GM19240 (cell line): Measurements from ENCODE around the gene IL17RA.

Source experiments
- DNase-seq: peaks from one replicate; pipeline ENCODE4 v3.0.0; 2011; ENCODE audit warnings: low spot score; ENCODE audit not compliant: insufficient read length

Gene IL17RA

GRCh38 chr22:17152340-17152739, 67.5 kb downstream of the IL17RA start:
- no peak for DNase-seq

DNA sequence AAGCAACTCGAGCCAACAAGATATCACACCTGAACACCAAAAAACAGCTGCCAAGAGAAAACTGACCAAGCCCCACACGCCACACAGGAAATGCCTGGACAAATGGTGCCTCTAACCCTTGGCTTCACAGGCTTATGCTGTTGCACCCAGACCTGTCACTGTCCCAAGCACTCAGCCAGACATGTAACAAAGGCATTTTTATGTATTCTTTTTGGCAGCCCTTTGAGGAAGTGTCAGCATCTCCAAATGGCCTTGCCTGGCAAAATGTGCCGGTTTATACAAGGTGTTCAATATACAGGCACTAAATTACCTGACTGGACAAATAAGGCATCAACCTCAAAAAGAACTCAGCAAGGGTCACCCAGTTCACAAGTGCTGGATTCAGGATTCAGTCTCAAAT, 68.2 kb downstream of the IL17RA start:
- DNase-seq = no peak

GRCh38 chr22:17155941-17156340, 71.1 kb downstream of the IL17RA start:
- DNase-seq = no peak

DNA sequence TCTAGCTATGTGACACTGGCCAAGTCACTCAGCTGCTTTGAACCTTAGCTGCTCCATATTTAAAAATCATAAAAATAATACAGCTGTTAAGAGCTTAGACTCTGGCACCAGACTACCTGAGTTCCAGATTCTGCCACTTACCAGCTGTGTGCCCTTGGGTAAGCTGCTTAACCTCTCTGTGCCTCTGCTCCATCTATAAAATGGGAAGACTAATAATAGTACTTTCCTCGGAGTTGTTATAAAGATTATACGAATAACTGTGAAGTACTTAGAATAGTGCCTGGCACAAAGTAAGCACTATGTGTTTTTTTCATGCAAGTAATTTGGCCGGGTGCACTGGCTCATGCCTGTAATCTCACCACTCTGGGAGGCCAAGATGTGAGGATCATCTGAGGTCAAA, 72.9 kb downstream of the IL17RA start:
- DNase-seq = no peak

DNA sequence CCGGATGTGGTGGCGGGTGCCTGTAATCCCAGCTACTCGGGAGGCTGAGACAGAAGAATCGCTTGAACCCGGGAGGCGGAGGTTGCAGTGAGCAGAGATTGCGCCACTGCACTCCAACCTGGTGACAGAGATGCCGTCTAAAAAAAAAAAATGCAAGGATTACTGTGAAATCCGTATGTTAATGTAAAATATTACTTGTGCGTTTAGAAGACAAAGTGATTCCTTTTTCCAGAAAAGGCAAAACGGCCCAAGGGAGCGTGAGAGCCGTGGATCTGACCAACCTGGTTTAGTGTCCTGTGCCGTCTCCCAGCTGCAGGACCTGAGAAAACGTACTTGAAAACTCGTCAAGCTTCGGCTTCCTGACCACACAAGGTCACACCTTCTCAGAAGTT, 73.4 kb downstream of the IL17RA start:
- DNase-seq = no peak

- DNase-seq = peak; percentile 78
Measured at GRCh38 chr22:17158568-17159503, 74.0 kb downstream of the IL17RA start, which contains the start of gene HDHD5. HDHD5 (minus strand) TSS chr22:17159277; CDS start chr22:17159251, 26 bp downstream.

- no peak for DNase-seq
Measured at GRCh38 chr22:17159504-17159951, 74.7 kb downstream of the IL17RA start.

GRCh38 chr22:17161991-17162390, 77.2 kb downstream of the IL17RA start:
- DNase-seq = no peak

- DNase-seq = no peak
Measured at GRCh38 chr22:17162731-17163130, 77.9 kb downstream of the IL17RA start.

GRCh38 chr22:17164392-17165024, 79.7 kb downstream of the IL17RA start:
- DNase-seq = no peak
